Hepatocyte (in vitro differentiated cells): Measurements from ENCODE around the gene CDH6. TPM values are rescaled to one million over a fixed set of nuclear protein-coding genes. Genes with fewer than 3 reads are reported as not detected.

Experiments
- DNase-seq: peaks from one replicate; pipeline ENCODE4 v3.0.0-alpha.2; 2016; ENCODE audit warnings: low spot score
- H2AFZ ChIP-seq: fragments of 200-600 bp; sonication (generic); 2 replicates; pipeline ENCODE4 v1.6.0; 2016; ENCODE audit warnings: antibody characterized with exemption, mild to moderate bottlenecking
- H3K27ac ChIP-seq: fragments of 200-600 bp; sonication (generic); 2 replicates; pipeline ENCODE4 v1.5.1; 2016; ENCODE audit warnings: mild to moderate bottlenecking
- H3K27me3 ChIP-seq: fragments of 200-600 bp; sonication (generic); 2 replicates; pipeline ENCODE4 v1.6.1; 2016
- H3K36me3 ChIP-seq: fragments of 200-600 bp; sonication (generic); replicated peaks from 2 replicates; pipeline ENCODE4 v1.5.1; 2016; ENCODE audit warnings: low read depth; ENCODE audit not compliant: insufficient read depth
- H3K4me1 ChIP-seq: fragments of 200-600 bp; sonication (generic); 2 replicates; pipeline ENCODE4 v1.5.1; 2016; ENCODE audit warnings: mild to moderate bottlenecking, moderate library complexity; ENCODE audit not compliant: insufficient read depth
- H3K4me2 ChIP-seq: fragments of 200-600 bp; sonication (generic); 2 replicates; pipeline ENCODE4 v1.6.0; 2016
- H3K4me3 ChIP-seq: fragments of 200-600 bp; sonication (generic); 2 replicates; pipeline ENCODE4 v1.5.1; 2016; ENCODE audit warnings: mild to moderate bottlenecking
- H3K79me2 ChIP-seq: fragments of 200-600 bp; sonication (generic); 2 replicates; pipeline ENCODE4 v1.6.0; 2017; ENCODE audit warnings: mild to moderate bottlenecking
- H3K9me2 ChIP-seq: fragments of 200-600 bp; sonication (generic); replicated peaks from 2 replicates; pipeline ENCODE4 v1.6.0; 2017; ENCODE audit warnings: mild to moderate bottlenecking; ENCODE audit not compliant: insufficient read depth
- H3K9me3 ChIP-seq: fragments of 200-600 bp; sonication (generic); 2 replicates; pipeline ENCODE4 v1.5.1; 2016; ENCODE audit warnings: low read depth, mild to moderate bottlenecking
- H4K20me1 ChIP-seq: fragments of 200-600 bp; sonication (generic); 2 replicates; pipeline ENCODE4 v1.6.0; 2016; ENCODE audit warnings: mild to moderate bottlenecking; ENCODE audit not compliant: insufficient read depth, poor library complexity, severe bottlenecking
- EZH2 ChIP-seq: fragments of 200-600 bp; sonication (generic); IDR thresholded peaks from 2 replicates; pipeline ENCODE4 v1.6.1; 2016; ENCODE audit warnings: antibody characterized with exemption, mild to moderate bottlenecking, borderline replicate concordance
- EZH2phosphoT487 ChIP-seq: fragments of 200-600 bp; sonication (generic); IDR thresholded peaks from one replicate; pipeline ENCODE4 v1.6.1; 2018; ENCODE audit warnings: antibody characterized with exemption, mild to moderate bottlenecking, low read depth, moderate library complexity; ENCODE audit not compliant: unreplicated experiment, severe bottlenecking
- WGBS: methylation state at CpG from one replicate; pipeline ENCODE4 v1.1.6; 2016; ENCODE audit warnings: low lambda C conversion rate; ENCODE audit errors: missing lambda C conversion rate; 5-methylcytosine and 5-hydroxymethylcytosine counted together
- polyA plus RNA-seq: library from polyadenylated mRNA; unstranded; fragments of >200 nt; fragmentation: Nextera tagmentation; extraction: Ambion mirVana; gene quantifications from 2 replicates; pipeline ENCODE4 v1.2.1, GENCODE V29; 2016
- total RNA-seq: library from RNA; depleted of rRNA; stranded (reverse); fragments of >200 nt; gene quantifications from 2 replicates; pipeline ENCODE4 v1.2.3, GENCODE V29; 2014
- TF ChIP-seq, protein P1 (sequence below): fragments of 200-600 bp; sonication (generic); IDR thresholded peaks from 2 replicates; pipeline ENCODE4 v1.5.1; 2016; ENCODE audit warnings: antibody characterized with exemption, mild to moderate bottlenecking; ENCODE audit not compliant: poor library complexity

CDH6 gene
- total and polyA plus RNA-seq, 2 experiments from 2014 or later: 11.6 to 36.9 TPM

GRCh38 chr5:31172881-31173280, 20.6 kb upstream of the CDH6 start:
- TF ChIP-seq, protein P1, sequence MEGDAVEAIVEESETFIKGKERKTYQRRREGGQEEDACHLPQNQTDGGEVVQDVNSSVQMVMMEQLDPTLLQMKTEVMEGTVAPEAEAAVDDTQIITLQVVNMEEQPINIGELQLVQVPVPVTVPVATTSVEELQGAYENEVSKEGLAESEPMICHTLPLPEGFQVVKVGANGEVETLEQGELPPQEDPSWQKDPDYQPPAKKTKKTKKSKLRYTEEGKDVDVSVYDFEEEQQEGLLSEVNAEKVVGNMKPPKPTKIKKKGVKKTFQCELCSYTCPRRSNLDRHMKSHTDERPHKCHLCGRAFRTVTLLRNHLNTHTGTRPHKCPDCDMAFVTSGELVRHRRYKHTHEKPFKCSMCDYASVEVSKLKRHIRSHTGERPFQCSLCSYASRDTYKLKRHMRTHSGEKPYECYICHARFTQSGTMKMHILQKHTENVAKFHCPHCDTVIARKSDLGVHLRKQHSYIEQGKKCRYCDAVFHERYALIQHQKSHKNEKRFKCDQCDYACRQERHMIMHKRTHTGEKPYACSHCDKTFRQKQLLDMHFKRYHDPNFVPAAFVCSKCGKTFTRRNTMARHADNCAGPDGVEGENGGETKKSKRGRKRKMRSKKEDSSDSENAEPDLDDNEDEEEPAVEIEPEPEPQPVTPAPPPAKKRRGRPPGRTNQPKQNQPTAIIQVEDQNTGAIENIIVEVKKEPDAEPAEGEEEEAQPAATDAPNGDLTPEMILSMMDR: no peak
- TF ChIP-seq EZH2 (no peak), EZH2phosphoT487 (no peak)
- no peaks in the 10 kb centered on the region for H4K20me1 ChIP-seq
- no peak overlapping the region for H3K4me2 ChIP-seq
- no peak for DNase-seq
- H3K27me3 ChIP-seq: no peaks in the 10 kb centered on the region
- H3K79me2 ChIP-seq: no peaks in the 10 kb centered on the region
- no peaks in the 10 kb centered on the region for H3K4me1 ChIP-seq
- H3K4me3 ChIP-seq: no peak overlapping the region
- H3K36me3 ChIP-seq: no peaks in the 10 kb centered on the region
- no peaks in the 10 kb centered on the region for H3K9me3 ChIP-seq
- H3K27ac ChIP-seq: no peak overlapping the region
- H2AFZ ChIP-seq: no peak overlapping the region
- H3K9me2 ChIP-seq: no peaks in the 10 kb centered on the region

- no peak overlapping the region for H3K27ac ChIP-seq
These were observed 19.9 kb upstream of the CDH6 start for GRCh38 chr5:31173614-31174013.

GRCh38 chr5:31181376-31181987, 12.0 kb upstream of the CDH6 start:
- no peak overlapping the region for H3K4me2 ChIP-seq
- no peaks in the 10 kb centered on the region for H3K9me2 ChIP-seq
- WGBS: 93% methylated on average over 8 of the region's 8 CpGs
- DNase-seq: no peak
- no peak overlapping the region for H3K4me3 ChIP-seq
- no peaks in the 10 kb centered on the region for H4K20me1 ChIP-seq
- H3K4me1 ChIP-seq: no peaks in the 10 kb centered on the region
- no peak overlapping the region for H2AFZ ChIP-seq
- peaks cover 5% of the 10 kb centered on the region for H3K27me3 ChIP-seq
- H3K9me3 ChIP-seq: no peaks in the 10 kb centered on the region
- no peak overlapping the region for H3K27ac ChIP-seq
- TF ChIP-seq EZH2phosphoT487 (no peak), EZH2 (no peak)
- TF ChIP-seq, protein P1: no peak
- no peaks in the 10 kb centered on the region for H3K36me3 ChIP-seq
- H3K79me2 ChIP-seq: no peaks in the 10 kb centered on the region

More at GRCh38 chr5:31173614-31174013, 19.9 kb upstream of the CDH6 start:
- no peak for DNase-seq
- TF ChIP-seq, protein P1: no peak
- TF ChIP-seq EZH2 (no peak), EZH2phosphoT487 (no peak)
- no peaks in the 10 kb centered on the region for H4K20me1 ChIP-seq
- H3K4me2 ChIP-seq: no peak overlapping the region
- H3K79me2 ChIP-seq: no peaks in the 10 kb centered on the region
- WGBS: 95% methylated on average over 3 of the region's 3 CpGs
- no peaks in the 10 kb centered on the region for H3K9me2 ChIP-seq
- H2AFZ ChIP-seq: no peak overlapping the region
- no peaks in the 10 kb centered on the region for H3K4me1 ChIP-seq
- H3K36me3 ChIP-seq: no peaks in the 10 kb centered on the region
- H3K27me3 ChIP-seq: no peaks in the 10 kb centered on the region
- H3K4me3 ChIP-seq: no peak overlapping the region
- H3K9me3 ChIP-seq: no peaks in the 10 kb centered on the region
